Activated CD8-positive, alpha-beta memory T cell treated with anti-CD3 and anti-CD28 coated beads, Interleukin-2, amount 50 U/mL, for 1 hour (primary cell): ENCODE measurements around the gene PPP2R2B.
"Not testable (repeated sequence)": the region's sequence is repeated elsewhere in the genome, so short reads cannot be mapped to it uniquely, and the experiment has no call there.

Experiments
- DNase-seq: peaks from one replicate; pipeline ENCODE4 v3.0.0-alpha.2; 2020; ENCODE audit errors: extremely low read depth

The PPP2R2B gene

DNA sequence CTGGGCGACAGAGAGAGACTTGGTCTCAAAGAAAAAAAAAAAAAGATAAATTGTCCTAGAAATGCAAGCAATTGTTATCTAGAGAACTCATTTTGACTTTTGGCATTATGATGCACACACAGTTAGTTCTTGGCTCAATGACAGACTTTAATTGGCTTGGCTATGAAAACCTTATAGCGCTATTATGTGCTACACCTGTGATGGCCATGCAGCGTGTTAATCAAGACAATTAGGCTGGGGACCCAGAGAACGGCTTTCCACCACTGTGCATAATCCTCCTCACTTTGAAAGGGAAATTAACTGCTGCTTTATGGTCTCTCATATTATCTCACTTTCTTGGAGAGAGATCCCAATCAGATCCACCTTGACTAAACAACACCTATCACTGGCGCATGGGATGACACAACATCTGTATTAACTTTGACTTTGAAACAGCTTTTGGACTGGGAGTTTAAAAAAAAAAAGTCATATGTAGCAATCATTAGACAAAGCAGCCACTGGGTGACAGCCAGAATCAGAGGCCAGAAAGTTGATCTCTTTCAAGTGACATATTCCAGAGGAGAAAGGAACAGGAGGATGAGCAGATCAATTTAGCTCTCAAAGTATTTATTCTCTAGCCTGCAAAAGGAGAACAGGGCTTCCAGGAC lies 132.5 kb downstream of the PPP2R2B start:
- no peak for DNase-seq

GRCh38 chr5:146744068-146744745 lies 134.3 kb downstream of the PPP2R2B start:
- no peak for DNase-seq

- no peak for DNase-seq
Observed at GRCh38 chr5:146734936-146735577, 143.5 kb downstream of the PPP2R2B start.

- no peak for DNase-seq
Observed at GRCh38 chr5:146732962-146733361, 145.6 kb downstream of the PPP2R2B start.

DNA sequence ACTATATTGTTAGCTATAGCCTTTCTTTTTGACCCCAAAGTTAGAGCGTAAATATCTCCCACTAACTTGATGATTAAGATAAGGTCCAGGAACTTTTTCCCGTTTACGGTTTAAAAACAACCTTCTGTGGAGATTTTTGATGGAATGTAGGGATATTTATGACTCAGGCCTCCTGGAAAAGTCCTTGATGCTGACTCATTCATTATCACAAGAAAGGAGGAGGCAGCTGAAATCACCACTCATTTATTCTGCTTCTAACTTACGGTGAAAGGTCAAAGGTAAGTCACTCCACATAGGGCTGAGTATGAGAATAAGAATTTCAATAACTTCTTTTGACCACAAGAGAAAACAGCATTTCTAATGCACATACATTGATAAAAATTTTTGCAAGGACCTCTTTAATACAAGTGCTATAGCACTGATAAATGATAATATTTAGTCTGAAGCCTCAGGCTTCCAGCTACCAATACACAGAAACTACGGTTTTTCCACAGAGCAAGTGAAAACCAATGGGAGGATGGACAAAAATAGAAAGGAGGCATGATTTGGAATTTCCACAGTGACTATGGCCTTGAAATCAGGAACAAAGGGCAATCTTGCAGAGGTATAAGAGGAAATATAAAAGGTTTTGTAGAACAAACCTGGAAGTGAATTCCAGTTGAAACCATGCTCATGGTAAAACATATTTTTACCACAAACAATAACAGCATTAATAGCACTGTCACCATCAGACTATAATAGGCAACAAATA lies 146.5 kb downstream of the PPP2R2B start:
- DNase-seq, result no peak

GRCh38 chr5:146728746-146729145 lies 149.8 kb downstream of the PPP2R2B start:
- not testable (repeated sequence) for DNase-seq

GRCh38 chr5:146726891-146727290 lies 151.7 kb downstream of the PPP2R2B start:
- no peak for DNase-seq

DNA sequence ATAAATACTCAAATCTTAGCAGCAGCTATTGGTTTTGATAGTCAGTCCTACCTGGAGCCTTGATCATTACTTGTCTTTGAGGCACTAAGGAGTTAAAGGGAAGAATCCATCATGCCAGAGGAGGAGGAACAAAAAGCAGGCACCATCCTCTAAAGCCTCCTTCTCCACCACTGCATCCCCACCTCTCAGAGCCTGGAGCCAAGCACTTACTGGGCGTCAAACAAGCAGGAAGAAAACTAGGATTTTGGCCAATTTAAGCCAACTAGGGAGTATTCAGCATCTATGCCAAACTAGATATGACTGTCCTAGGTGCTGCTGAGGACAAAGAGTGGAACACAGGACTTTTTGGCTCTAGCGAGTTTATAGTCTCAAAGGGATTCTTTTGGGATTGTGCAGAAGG lies 152.5 kb downstream of the PPP2R2B start:
- no peak for DNase-seq

GRCh38 chr5:146725025-146725424 lies 153.5 kb downstream of the PPP2R2B start:
- DNase-seq, result no peak

GRCh38 chr5:146722361-146722779 lies 156.2 kb downstream of the PPP2R2B start:
- DNase-seq, result no peak

GRCh38 chr5:146721073-146721815 lies 157.3 kb downstream of the PPP2R2B start:
- DNase-seq, result no peak

- no peak for DNase-seq
Observed at GRCh38 chr5:146720107-146720506, 158.4 kb downstream of the PPP2R2B start.

- DNase-seq, result no peak
Observed at GRCh38 chr5:146719179-146719578, 159.4 kb downstream of the PPP2R2B start.

GRCh38 chr5:146718609-146719008 lies 159.9 kb downstream of the PPP2R2B start:
- DNase-seq, result no peak

DNA sequence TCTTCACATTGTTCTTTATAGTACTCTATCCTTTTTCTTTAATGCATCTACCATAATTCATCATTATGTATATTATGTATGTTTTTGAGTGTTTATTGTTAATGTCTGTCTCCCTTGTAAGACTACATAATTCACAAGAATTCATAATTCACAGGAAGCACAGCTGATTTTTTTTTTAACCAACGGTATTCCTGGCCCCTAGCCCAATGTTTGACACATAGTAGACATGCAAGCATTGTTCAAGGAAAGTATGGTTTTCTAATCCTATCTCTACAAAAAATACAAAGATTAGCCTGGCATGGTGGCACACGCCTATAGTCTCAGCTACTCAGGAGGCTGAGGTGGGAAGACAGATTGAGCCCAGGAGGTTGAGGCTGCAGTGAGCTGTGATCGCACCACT lies 160.6 kb downstream of the PPP2R2B start:
- DNase-seq, result no peak

- no peak for DNase-seq
Observed at GRCh38 chr5:146716636-146717035, 161.9 kb downstream of the PPP2R2B start.

- DNase-seq, result no peak
Observed at GRCh38 chr5:146710348-146710747, 168.2 kb downstream of the PPP2R2B start.

- no peak for DNase-seq
Observed at GRCh38 chr5:146707316-146707715, 171.2 kb downstream of the PPP2R2B start.

GRCh38 chr5:146706321-146706972 lies 172.1 kb downstream of the PPP2R2B start:
- no peak for DNase-seq

DNA sequence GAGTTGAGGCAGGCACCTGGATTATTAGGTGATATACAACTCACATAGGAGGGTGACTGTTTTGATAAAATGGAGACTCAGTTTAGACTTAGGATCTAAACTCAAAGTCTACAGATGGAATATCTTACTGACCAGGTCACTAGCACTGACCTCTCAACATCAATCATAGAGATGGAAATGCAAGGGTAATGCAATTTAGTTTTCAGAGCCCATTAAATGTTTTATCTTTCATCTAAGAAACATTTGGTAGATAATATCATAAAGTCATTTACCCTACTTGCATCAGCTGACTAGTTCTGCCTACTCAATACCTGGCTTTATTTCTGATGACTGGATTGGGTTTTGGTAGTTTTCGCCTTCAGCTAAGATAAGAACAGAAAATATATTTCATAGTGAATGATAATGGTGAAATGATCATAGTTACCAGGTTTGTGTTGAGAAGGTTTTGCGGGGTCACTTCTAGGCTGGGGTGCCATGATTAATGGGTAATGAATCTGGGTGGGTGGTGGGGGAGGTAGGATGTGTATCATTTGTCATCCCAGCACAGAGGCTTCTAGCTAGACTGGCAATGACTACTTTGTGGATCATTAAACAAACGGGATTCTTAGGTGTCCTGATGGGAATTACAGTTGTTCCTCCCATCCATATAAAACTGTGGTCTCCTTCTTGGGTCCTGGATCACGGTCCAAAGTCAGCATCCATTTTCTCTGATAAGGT lies 173.4 kb downstream of the PPP2R2B start:
- DNase-seq, result no peak
